PFSK-1 (cell line): Measurements from ENCODE around the gene SNCAIP.

Source experiments
- POLR2AphosphoS5 ChIP-seq: IDR thresholded peaks from 2 replicates; pipeline ENCODE4 v1.6.1; 2012; ENCODE audit warnings: low read depth, mild to moderate bottlenecking, control low read depth, low read length, moderate library complexity
- SIN3A ChIP-seq: IDR thresholded peaks from 2 replicates; pipeline ENCODE4 v1.6.1; 2012; ENCODE audit warnings: mild to moderate bottlenecking, low read length, moderate library complexity, borderline replicate concordance; ENCODE audit not compliant: insufficient read depth
- TF ChIP-seq, protein P1 (sequence below), 2 experiments: IDR thresholded peaks; 2 replicates each; pipeline versions ENCODE4 v1.6.1 to v1.8.0; 2011 to 2012; ENCODE audit warnings: low read depth in 2 of 2, low read length in 2 of 2, control low read depth in 1 of 2, inconsistent platforms in 1 of 2, mild to moderate bottlenecking in 1 of 2, moderate library complexity in 1 of 2; ENCODE audit not compliant: insufficient read depth in 1 of 2

DNA sequence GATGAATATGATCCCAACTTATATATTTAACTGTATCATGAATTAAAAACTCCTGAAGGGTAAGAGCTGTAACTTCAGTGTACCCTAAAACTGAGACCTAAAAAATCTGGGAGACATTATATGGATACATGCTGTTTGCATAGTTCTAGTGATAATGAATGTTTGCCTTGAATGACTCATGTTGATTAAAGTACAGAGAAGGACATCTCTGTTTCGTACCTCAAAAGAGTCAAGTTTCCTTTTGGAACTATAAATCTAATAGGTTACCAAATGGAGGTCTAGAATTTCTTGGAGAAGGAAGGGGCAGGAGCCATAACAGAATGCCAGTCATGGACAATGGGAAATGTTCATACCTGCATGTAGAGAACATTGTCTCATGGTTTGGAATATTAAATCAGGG, 168.1 kb downstream of the SNCAIP start:
- TF ChIP-seq POLR2AphosphoS5 = no peak
- TF ChIP-seq, protein P1, sequence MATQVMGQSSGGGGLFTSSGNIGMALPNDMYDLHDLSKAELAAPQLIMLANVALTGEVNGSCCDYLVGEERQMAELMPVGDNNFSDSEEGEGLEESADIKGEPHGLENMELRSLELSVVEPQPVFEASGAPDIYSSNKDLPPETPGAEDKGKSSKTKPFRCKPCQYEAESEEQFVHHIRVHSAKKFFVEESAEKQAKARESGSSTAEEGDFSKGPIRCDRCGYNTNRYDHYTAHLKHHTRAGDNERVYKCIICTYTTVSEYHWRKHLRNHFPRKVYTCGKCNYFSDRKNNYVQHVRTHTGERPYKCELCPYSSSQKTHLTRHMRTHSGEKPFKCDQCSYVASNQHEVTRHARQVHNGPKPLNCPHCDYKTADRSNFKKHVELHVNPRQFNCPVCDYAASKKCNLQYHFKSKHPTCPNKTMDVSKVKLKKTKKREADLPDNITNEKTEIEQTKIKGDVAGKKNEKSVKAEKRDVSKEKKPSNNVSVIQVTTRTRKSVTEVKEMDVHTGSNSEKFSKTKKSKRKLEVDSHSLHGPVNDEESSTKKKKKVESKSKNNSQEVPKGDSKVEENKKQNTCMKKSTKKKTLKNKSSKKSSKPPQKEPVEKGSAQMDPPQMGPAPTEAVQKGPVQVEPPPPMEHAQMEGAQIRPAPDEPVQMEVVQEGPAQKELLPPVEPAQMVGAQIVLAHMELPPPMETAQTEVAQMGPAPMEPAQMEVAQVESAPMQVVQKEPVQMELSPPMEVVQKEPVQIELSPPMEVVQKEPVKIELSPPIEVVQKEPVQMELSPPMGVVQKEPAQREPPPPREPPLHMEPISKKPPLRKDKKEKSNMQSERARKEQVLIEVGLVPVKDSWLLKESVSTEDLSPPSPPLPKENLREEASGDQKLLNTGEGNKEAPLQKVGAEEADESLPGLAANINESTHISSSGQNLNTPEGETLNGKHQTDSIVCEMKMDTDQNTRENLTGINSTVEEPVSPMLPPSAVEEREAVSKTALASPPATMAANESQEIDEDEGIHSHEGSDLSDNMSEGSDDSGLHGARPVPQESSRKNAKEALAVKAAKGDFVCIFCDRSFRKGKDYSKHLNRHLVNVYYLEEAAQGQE (IDR thresholded peaks at IDR 0.05; ENCODE audit: insufficient read depth in 1 of 2, low read depth in 2 of 2, low read length in 2 of 2) = no peak
- no peak for TF ChIP-seq SIN3A
